HG02588 (cell line): ENCODE results near the gene HSD3B2.

ENCODE experiments used
- ATAC-seq: cut with Tn5 transposase; IDR thresholded peaks from one replicate; pipeline ENCODE4 v1.9.1; 2021; ENCODE audit warnings: mild to moderate bottlenecking, moderate library complexity; ENCODE audit not compliant: unreplicated experiment

Gene HSD3B2

GRCh38 chr1:119451158-119451557 lies 36.2 kb downstream of the HSD3B2 start:
- no peak for ATAC-seq

- ATAC-seq: no peak
These were observed 37.1 kb downstream of the HSD3B2 start for GRCh38 chr1:119452091-119452490.

- no peak for ATAC-seq
These were observed 38.1 kb downstream of the HSD3B2 start for GRCh38 chr1:119453021-119453420.

- no peak for ATAC-seq
These were observed 48.0 kb downstream of the HSD3B2 start for GRCh38 chr1:119462964-119463363.

GRCh38 chr1:119463569-119463968 lies 48.6 kb downstream of the HSD3B2 start:
- ATAC-seq: no peak

GRCh38 chr1:119466445-119466844 lies 51.5 kb downstream of the HSD3B2 start:
- no peak for ATAC-seq

- no peak for ATAC-seq
These were observed 52.3 kb downstream of the HSD3B2 start for GRCh38 chr1:119467219-119467618.

GRCh38 chr1:119467857-119468668 lies 53.1 kb downstream of the HSD3B2 start:
- no peak for ATAC-seq

- ATAC-seq: no peak
These were observed 54.8 kb downstream of the HSD3B2 start for GRCh38 chr1:119469741-119470140.

GRCh38 chr1:119470377-119470776 lies 55.4 kb downstream of the HSD3B2 start:
- ATAC-seq: no peak

GRCh38 chr1:119470958-119471357 lies 56.0 kb downstream of the HSD3B2 start:
- ATAC-seq: no peak

GRCh38 chr1:119471566-119471965 lies 56.6 kb downstream of the HSD3B2 start:
- ATAC-seq: no peak

GRCh38 chr1:119472080-119472818 lies 57.3 kb downstream of the HSD3B2 start:
- no peak for ATAC-seq
